Caco-2 (cell line): ENCODE data around the gene RTCA. TPM values are rescaled to one million over a fixed set of nuclear protein-coding genes. Genes with fewer than 3 reads are reported as not detected.
"Not testable (repeated sequence)": the region's sequence is repeated elsewhere in the genome, so short reads cannot be mapped to it uniquely, and the experiment has no call there.

Experiments
- BruUV-seq: library from RNA; stranded (reverse); fragments of 400-500 nt; replicated peaks from 2 replicates; lab custom pipeline; 2021; lab: Mats Ljungman, UMichigan
- CTCF ChIA-PET: fragments of 300-600 bp; sonication (Branson Sonifier 250); formaldehyde crosslinking; loops from one replicate; lab custom pipeline; 2022; ENCODE audit warnings: antibody characterized with exemption; lab: Charles Lee
- POLR2A ChIA-PET: fragments of 300-600 bp; sonication (Branson Sonifier 250); formaldehyde crosslinking; loops from one replicate; lab custom pipeline; 2022; ENCODE audit warnings: antibody characterized with exemption; lab: Charles Lee
- DNase-seq, 2 experiments: peaks; one replicate each; pipeline versions ENCODE4 v3.0.0 to v3.0.0-alpha.2; 2020 to 2022
- H3K27me3 ChIP-seq: replicated peaks from 2 replicates; pipeline ENCODE4 v1.6.0; 2011; ENCODE audit warnings: low read length; ENCODE audit not compliant: control insufficient read depth, insufficient read depth
- H3K36me3 ChIP-seq: 2 replicates; pipeline ENCODE4 v1.5.1; 2011; ENCODE audit warnings: low read length; ENCODE audit not compliant: control insufficient read depth, insufficient read depth
- H3K4me1 ChIP-seq: fragments of 250-450 bp; sonication (Bioruptor Pico); 2 replicates; pipeline ENCODE4 v1.5.1; 2020; ENCODE audit warnings: mild to moderate bottlenecking
- H3K4me3 ChIP-seq: 2 replicates; pipeline ENCODE4 v1.5.1; 2011; ENCODE audit warnings: low read depth, mild to moderate bottlenecking, control low read depth, low read length
- H3K9me3 ChIP-seq: fragments of 250-450 bp; sonication (Bioruptor Pico); 2 replicates; pipeline ENCODE4 v1.5.1; 2020; ENCODE audit warnings: mild to moderate bottlenecking, moderate library complexity
- H3K27ac Mint-ChIP-seq: one replicate; pipeline ENCODE4 v1.8.0; 2022; ENCODE audit warnings: mixed read lengths; ENCODE audit not compliant: unreplicated experiment
- H3K27me3 Mint-ChIP-seq: one replicate; pipeline ENCODE4 v1.8.0; 2022; ENCODE audit warnings: mixed read lengths; ENCODE audit not compliant: insufficient read depth, unreplicated experiment
- H3K36me3 Mint-ChIP-seq: one replicate; pipeline ENCODE4 v1.8.0; 2022; ENCODE audit warnings: mild to moderate bottlenecking, mixed read lengths; ENCODE audit not compliant: insufficient read depth, unreplicated experiment
- H3K4me1 Mint-ChIP-seq: one replicate; pipeline ENCODE4 v1.8.0; 2022; ENCODE audit warnings: low read depth, mixed read lengths; ENCODE audit not compliant: unreplicated experiment
- H3K4me3 Mint-ChIP-seq: one replicate; pipeline ENCODE4 v1.8.0; 2022; ENCODE audit warnings: mild to moderate bottlenecking, moderate library complexity, mixed read lengths; ENCODE audit not compliant: unreplicated experiment
- H3K9me3 Mint-ChIP-seq: one replicate; pipeline ENCODE4 v1.8.0; 2022; ENCODE audit warnings: mixed read lengths; ENCODE audit not compliant: unreplicated experiment
- CTCF ChIP-seq, 2 experiments: fragments of 200-600 bp in 1 of 2; IDR thresholded peaks; 1 replicate in 1 of 2; 2 replicates in 1 of 2; pipeline versions ENCODE4 v1.5.1 to v1.8.0; 2011 to 2022; ENCODE audit warnings: antibody characterized with exemption in 1 of 2, control low read depth in 1 of 2, inconsistent platforms in 1 of 2, low read depth in 1 of 2, low read length in 1 of 2, mild to moderate bottlenecking in 1 of 2, moderate library complexity in 1 of 2; ENCODE audit not compliant: insufficient read depth in 1 of 2, severe bottlenecking in 1 of 2, unreplicated experiment in 1 of 2
- intact Hi-C: fragments of 100-400 bp; cut with micrococcal nuclease; formaldehyde crosslinking; loops from one replicate; pipeline ENCODE4 v1.10.0; 2022; ENCODE audit not compliant: unreplicated experiment
- total RNA-seq: library from RNA; stranded (reverse); gene quantifications from 2 replicates; pipeline ENCODE4 v1.2.3, GENCODE V29; 2022

The RTCA gene
- total RNA-seq, 1 experiment from 2014 or later, result 31.4 TPM

DNA sequence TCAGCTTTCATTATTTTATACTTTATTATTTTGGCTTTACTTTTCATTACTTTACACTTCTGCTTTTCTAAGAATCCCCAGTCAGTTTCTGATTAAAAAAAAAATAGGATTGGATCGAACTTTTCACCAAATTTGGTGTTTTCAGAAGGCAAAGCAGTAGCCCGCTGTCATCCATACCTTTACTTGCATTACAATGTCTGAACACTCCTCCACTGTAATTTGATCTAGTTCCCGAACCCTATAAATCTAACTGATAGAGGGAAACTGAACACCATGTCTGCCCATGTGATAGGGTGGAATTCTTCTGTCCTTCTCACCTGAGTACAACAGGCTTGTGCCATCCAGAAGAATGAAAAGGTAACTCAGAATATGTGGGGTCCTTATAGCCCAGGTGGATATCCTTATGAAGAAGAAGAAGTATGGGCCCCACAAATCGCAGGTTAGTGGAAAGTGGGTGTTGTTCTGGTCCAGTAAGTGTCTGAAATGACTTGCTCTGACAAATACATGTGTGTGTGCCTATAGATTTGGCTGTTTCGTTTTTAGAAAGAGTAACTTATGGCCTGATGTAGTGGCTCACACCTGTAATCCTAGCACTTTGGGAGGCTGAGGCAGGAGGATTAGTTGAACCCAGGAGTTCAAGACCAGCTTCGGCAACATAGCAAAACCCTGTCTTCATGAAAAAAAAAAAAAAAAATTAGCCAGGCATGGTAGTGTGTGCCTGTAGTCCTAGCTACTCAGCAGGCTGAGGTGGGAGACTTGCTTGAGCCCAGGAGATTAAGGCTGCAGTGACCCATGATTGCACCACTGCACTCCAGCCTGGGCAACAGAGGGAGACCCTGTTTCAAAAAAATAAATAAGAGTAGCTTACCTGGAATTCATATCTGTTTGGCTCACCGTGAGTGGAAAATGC, 59.7 kb downstream of the RTCA start:
- Histone ChIP-seq H3K4me1 (peaks cover 21% of the 10 kb centered on the region), H3K9me3 (no peaks in the 10 kb centered on the region; the same call in 1 of the 2 replicates), H3K4me3 (no peak overlapping the region), H3K36me3 (no peaks in the 10 kb centered on the region), H3K27me3 (no peaks in the 10 kb centered on the region)
- BruUV-seq, result no TSS peak
- peaks cover 18% of the 10 kb centered on the region for H3K4me1 Mint-ChIP-seq
- no peak overlapping the region for H3K4me3 Mint-ChIP-seq
- no peak for DNase-seq
- H3K27me3 Mint-ChIP-seq, result no peaks in the 10 kb centered on the region
- POLR2A ChIA-PET, result no interaction called here
- no peak overlapping the region for H3K27ac Mint-ChIP-seq
- intact Hi-C loops, result loop anchor here (2.0 kb wide), 1 partner anchor 27 kb away; no protein-coding TSS in a partner anchor
- TF ChIP-seq CTCF (IDR thresholded peaks at IDR 0.05; ENCODE audit: insufficient read depth in 1 of 2, low read depth in 1 of 2, low read length in 1 of 2, severe bottlenecking in 1 of 2, unreplicated experiment in 1 of 2), result no peak
- no peaks in the 10 kb centered on the region for H3K9me3 Mint-ChIP-seq
- CTCF ChIA-PET, result no interaction called here
- no peaks in the 10 kb centered on the region for H3K36me3 Mint-ChIP-seq

DNA sequence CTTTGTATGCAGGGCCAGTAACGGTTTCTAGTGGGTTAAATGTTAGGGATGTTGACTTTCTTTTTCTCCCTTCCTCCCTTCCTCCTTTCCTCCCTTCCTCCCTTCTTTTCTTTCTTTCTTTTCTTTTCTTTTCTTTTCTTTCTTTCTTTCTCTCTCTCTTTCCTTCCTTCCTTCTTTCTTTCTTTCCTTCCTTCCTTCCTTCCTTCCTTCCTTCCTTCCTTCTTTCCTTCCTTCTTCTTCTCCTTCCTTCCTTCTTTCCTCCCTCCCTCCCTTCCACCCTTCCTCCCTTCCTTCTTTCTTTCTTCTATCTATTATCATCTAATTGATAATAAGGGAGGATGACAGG, 60.3 kb downstream of the RTCA start:
- H3K27me3 Mint-ChIP-seq, H3K4me3 ChIP-seq, DNase-seq, H3K27ac Mint-ChIP-seq, intact Hi-C loops, BruUV-seq, H3K36me3 Mint-ChIP-seq, H3K36me3 ChIP-seq, H3K4me3 Mint-ChIP-seq, CTCF ChIA-PET, H3K9me3 Mint-ChIP-seq, H3K9me3 ChIP-seq, POLR2A ChIA-PET, H3K27me3 ChIP-seq: not testable (repeated sequence)
- peaks cover 14% of the 10 kb centered on the region for H3K4me1 Mint-ChIP-seq
- H3K4me1 ChIP-seq, result peaks cover 15% of the 10 kb centered on the region

GRCh38 chr1:100328133-100328532, 62.1 kb downstream of the RTCA start:
- Mint-ChIP-seq H3K27me3 (no peaks in the 10 kb centered on the region), H3K9me3 (no peaks in the 10 kb centered on the region), H3K36me3 (no peaks in the 10 kb centered on the region), H3K4me3 (no peak overlapping the region), H3K4me1 (peaks cover 5% of the 10 kb centered on the region), H3K27ac (no peak overlapping the region)
- no TSS peak for BruUV-seq
- Histone ChIP-seq H3K27me3 (no peaks in the 10 kb centered on the region), H3K4me3 (no peak overlapping the region), H3K36me3 (no peaks in the 10 kb centered on the region), H3K9me3 (no peaks in the 10 kb centered on the region), H3K4me1 (peaks cover under 1% of the 10 kb centered on the region)
- ChIA-PET POLR2A (no interaction called here), CTCF (no interaction called here)
- TF ChIP-seq CTCF (IDR thresholded peaks at IDR 0.05; ENCODE audit: insufficient read depth in 1 of 2, low read depth in 1 of 2, low read length in 1 of 2, severe bottlenecking in 1 of 2, unreplicated experiment in 1 of 2), result no peak
- DNase-seq, result no peak
- intact Hi-C loops, result no loop called here

DNA sequence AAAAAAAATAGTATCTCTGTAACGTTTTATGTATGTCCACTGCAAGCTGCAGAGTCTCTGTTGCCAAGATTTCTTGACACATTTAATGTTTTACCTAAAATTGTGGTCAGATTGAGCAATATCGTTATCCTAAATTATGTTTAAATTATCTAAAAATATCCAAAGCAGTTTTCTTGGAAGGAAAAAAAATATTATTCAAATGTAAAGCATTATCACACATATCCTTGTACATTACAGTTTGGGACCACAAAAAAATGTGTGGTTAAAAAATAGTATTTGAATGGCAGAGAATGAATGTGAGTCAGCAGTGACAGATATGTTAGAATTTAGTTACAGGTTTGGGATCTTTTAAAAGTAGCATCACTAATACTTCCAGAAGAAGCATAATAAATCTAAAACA, 65.1 kb downstream of the RTCA start:
- H3K27me3 ChIP-seq, DNase-seq, H3K4me3 ChIP-seq, H3K4me1 ChIP-seq, intact Hi-C loops, POLR2A ChIA-PET, H3K4me1 Mint-ChIP-seq, H3K4me3 Mint-ChIP-seq, H3K27ac Mint-ChIP-seq, H3K9me3 ChIP-seq, H3K36me3 ChIP-seq, H3K27me3 Mint-ChIP-seq, BruUV-seq, H3K36me3 Mint-ChIP-seq, H3K9me3 Mint-ChIP-seq, CTCF ChIA-PET: not testable (repeated sequence)
